ENCODE measurements around the gene FLRT1.

FLRT1 gene

DNA sequence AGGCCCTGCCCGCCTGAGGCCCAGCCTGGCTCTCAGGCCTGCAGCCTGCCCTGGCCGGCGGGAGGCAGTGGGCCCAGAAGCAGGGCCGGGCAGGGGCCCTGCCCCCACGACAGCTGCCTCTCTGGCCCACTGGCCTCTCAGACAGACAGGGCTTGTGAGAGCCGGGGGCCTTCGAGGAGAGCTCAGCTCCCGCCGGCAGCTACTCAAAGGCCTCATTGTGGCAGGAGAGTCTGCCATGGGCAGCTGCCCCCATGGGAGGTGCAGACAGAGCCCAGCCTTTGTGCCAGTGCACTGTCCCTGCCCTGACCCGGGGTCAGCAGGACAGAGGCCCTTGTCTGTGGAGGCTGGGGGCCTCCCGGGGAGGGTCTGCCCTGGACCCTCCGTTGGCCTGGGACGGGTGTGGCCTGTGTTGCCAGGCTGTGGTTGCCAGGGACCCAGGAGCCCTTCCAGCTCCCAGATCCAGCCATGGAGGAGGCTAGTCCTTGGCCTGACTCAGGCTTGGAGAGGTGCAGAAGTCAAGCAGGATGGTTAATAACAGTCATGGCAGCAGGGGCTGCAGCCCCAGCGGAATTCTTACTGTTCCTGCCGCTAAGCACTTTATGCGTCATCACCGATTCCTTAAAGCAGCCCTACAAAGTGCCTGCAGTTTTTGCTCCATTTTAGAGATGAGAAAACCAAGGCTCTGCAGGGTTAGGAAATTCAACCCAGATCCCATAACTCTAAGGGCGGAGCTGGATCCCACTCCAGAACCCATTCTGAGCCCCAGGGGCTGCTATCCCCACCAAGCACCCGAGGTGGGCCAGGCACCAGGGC is 12.5 kb downstream of the FLRT1 start:
- peak; percentile 91 for DNase-seq (ENCODE audit: low spot score)

- no peak for DNase-seq (ENCODE audit: low spot score)
Observed at GRCh38 chr11:64049509-64049908, 13.8 kb downstream of the FLRT1 start.

DNA sequence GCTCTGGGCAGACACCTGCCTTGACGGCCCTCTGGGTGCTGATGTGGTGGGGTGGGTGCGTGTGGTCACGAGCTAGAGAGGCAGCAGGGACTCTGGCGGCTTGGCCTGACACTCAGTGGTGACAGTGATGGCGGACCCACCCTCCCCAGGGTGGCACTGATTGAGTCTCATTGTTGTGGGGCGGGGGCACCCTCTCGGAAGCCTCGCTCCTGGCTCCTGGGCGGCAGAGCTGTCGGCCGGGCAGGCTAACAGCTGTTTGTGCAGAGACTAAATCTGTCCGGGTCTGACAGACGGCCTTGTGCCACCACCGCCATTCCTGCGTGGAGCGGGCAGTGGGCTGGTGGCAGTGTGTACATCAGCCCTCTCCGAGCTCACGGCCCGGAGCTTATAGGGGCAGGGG is 15.6 kb downstream of the FLRT1 start:
- DNase-seq (ENCODE audit: low spot score), result no peak

DNA sequence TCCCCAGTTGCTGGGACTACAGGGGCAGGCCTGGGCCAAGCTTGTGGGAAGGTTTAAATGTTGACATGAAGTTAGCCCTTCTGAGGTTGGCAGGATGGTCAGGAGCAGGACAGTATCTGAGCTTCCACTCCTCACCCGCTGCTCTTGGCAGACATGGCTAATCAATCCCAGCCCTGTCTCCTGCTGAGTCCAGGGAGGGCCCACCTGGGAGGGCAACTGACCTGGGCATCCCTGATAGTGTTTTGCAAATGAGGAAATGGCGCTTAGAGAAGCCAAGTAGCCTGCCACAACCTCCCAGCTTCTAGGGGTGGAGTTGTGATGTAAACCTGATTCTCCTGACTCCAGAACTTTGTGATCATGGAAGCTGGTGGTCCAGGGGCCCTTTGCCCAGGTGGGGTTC is 16.7 kb downstream of the FLRT1 start:
- DNase-seq (ENCODE audit: low spot score), result no peak

GRCh38 chr11:64052938-64053622 is 17.3 kb downstream of the FLRT1 start:
- DNase-seq (ENCODE audit: low spot score), result no peak

- DNase-seq (ENCODE audit: low spot score), result no peak
Observed at GRCh38 chr11:64053699-64054098, 18.0 kb downstream of the FLRT1 start.

- DNase-seq (ENCODE audit: low spot score), result no peak
Observed at GRCh38 chr11:64055077-64055476, 19.3 kb downstream of the FLRT1 start.

DNA sequence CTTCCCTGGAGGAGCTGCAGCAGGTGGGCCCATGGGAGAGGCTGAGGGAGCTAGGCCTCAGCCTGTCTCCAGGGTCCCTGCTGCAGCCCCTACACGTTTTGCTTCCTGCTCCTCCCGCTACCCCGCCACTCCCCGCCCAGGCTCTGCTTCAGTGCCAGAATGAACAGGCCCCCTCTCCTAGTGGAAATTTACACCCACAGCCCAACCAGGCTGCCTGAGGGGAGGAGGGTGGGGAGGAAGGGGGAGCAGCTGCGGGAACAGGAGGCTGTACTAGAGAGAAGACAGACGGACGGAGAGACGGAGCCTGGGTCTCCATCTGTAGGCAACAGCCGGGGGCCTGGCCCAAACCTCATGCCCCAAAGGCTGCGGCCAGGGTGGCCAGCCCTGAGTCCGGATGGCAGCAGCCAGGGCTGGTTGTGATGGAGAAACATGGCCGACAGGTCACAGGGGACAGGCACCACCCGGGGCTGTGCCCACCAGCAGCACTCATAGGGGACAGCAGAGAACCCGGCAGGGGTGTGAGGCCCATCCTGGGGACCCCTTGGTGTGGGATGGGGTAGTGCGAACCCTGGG is 20.6 kb downstream of the FLRT1 start:
- DNase-seq (ENCODE audit: low spot score), result no peak

DNA sequence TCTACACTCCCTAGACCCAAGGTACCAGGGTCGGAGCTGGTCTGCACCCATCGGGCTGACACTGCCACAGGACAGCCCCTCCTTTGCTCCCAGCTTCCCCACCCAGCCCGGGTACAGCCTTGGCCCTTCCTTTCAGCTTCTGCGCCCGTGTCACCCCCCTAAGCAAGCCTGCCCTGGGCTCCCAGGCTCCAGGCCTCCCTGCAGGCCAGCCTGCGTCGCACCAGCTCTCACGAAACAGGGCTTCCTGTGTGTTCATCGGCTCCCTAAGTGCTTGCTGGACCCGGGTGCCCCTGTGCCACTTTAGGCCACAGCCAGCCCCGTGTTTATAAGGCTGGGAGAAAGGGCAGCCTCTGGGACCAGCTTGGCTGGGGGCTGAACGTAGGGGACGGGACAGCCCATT is 21.1 kb downstream of the FLRT1 start:
- DNase-seq (ENCODE audit: low spot score), result no peak

GRCh38 chr11:64057890-64058289 is 22.2 kb downstream of the FLRT1 start:
- no peak for DNase-seq (ENCODE audit: low spot score)

DNA sequence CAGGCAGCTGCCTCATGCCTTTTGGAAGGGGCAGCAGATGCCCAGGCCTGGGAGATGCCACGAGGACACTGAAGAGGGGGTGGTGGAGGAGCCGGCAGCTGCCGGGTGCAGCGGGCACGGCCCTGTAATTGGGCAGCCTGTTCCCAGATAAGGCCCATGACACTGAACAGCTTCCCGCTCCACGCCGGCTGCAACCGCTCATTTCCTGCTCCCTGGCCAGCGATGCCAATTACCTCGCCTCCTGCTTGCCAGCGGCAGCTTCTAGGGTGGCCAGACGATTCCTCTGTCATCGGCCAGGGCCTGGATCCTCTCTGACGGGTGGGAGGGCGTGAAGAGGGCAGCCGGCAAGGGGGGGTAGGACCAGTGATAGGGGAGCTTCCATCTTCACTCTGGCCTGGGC is 22.8 kb downstream of the FLRT1 start:
- no peak for DNase-seq (ENCODE audit: low spot score)

- no peak for DNase-seq (ENCODE audit: low spot score)
Observed at GRCh38 chr11:64059339-64060140, 23.8 kb downstream of the FLRT1 start.

DNA sequence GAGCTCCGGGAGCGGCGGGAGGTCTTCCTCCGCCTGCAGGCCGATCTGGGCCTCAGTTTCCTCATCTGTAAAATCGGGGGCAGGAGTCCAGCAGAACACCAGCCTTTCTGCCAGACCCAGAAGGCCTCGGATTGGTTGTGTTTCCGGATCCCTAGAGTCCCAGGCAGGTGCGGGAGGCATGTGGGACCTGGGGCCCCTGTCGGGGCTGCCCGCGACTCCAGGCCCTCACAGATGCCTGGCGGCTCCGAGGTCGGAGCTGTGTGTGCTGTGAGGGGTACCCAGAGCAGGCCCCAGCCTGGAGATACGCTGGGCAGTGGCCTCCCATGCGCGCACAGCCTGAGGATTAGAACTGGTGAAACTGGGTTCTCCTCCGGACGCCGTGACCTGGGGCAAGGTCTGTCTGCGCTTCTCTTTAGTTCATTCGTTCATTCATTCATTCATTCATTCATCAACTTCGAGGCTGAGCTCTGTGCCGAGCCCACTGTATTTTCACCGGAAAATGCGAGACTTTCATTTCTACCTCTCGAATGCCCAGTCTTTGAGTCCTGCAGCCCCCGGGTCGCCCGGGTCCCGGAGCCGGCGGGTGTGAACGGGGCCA is 24.6 kb downstream of the FLRT1 start:
- no peak for DNase-seq (ENCODE audit: low spot score)

GRCh38 chr11:64060861-64061444 is 25.2 kb downstream of the FLRT1 start:
- DNase-seq (ENCODE audit: low spot score), result peak; percentile 42

- no peak for DNase-seq (ENCODE audit: low spot score)
Observed at GRCh38 chr11:64062185-64063039, 26.7 kb downstream of the FLRT1 start.

- no peak for DNase-seq (ENCODE audit: low spot score)
Observed at GRCh38 chr11:64063777-64064176, 28.0 kb downstream of the FLRT1 start.

DNA sequence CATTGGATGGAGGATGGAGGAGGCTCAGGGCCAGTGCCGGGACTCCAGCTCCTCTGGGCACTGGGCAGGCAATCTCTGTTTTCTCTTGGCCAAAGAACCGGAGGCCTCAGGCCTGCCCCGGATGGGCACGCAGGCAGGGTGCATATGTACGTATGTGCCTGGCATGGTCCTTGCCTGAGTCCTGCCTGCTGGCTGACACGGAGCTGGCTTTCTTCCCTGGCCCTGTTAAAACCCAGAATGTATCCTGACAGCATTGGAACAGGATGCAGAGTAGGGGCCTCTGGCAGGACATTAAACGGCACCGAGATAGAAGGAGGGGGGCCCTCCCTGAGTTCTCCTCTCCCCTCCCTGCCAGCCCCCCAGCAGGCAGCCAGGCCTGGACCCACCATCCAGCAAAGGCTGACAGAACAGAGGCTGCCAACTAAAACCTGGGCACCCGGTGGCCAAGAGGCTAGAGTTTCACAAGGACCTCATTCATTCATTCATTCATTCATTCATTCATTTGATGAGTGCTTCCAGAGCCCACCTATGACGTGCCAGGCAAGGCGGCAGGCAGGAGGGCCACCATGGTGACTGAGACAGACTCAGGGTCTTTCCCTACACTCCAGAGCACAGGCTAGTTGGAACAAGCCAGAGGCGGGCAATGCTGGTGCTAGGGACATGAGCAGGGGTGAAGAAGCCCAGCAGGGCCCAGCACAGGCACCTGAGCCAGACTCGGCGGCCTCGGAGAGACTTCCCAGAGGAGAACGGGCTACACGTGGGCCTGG is 28.8 kb downstream of the FLRT1 start:
- DNase-seq (ENCODE audit: low spot score), result no peak

GRCh38 chr11:64065141-64065465 is 29.4 kb downstream of the FLRT1 start:
- DNase-seq (ENCODE audit: low spot score), result no peak

- no peak for DNase-seq (ENCODE audit: low spot score)
Observed at GRCh38 chr11:64065712-64066111, 30.0 kb downstream of the FLRT1 start.
